Muscle of back (tissue), 11 donors: Measurements from ENCODE around the gene PNPLA3. TPM values are rescaled to one million over a fixed set of nuclear protein-coding genes. Genes with fewer than 3 reads are reported as not detected.

Source experiments
- DNase-seq, 3 donors: peaks; one replicate each; pipeline versions ENCODE4 v3.0.0 to v3.0.0-alpha.2; 2013
- polyA plus RNA-seq, 10 donors: library from polyadenylated mRNA; unstranded; fragments of 120-200 nt; gene quantifications; one replicate each; pipeline ENCODE4 v1.2.1, GENCODE V29; 2013; ENCODE audit not compliant: insufficient read length in 10 of 10

Gene PNPLA3
- polyA plus RNA-seq, 10 donors = 0.21 to 1.1 (median 0.46) TPM

GRCh38 chr22:43991316-43992020 is 67.9 kb downstream of the PNPLA3 start:
- no peak for DNase-seq

GRCh38 chr22:43992331-43992821 is 68.8 kb downstream of the PNPLA3 start:
- DNase-seq = peak in 1 of 3 donors; percentile 9

- peak; percentile 39 to 74 (median 68) for DNase-seq
These were observed 69.6 kb downstream of the PNPLA3 start for GRCh38 chr22:43993072-43993760.

- no peak for DNase-seq
These were observed 70.4 kb downstream of the PNPLA3 start for GRCh38 chr22:43994006-43994405.

GRCh38 chr22:43994416-43994815 is 70.8 kb downstream of the PNPLA3 start:
- DNase-seq = no peak

GRCh38 chr22:43995057-43995685 is 71.6 kb downstream of the PNPLA3 start:
- no peak for DNase-seq

- no peak for DNase-seq
These were observed 72.2 kb downstream of the PNPLA3 start for GRCh38 chr22:43995798-43996169.

GRCh38 chr22:43996170-43996980 is 72.8 kb downstream of the PNPLA3 start:
- DNase-seq = peak in 1 of 3 donors; percentile 16

- DNase-seq = no peak
These were observed 73.3 kb downstream of the PNPLA3 start for GRCh38 chr22:43996981-43997265.

Other genes starting within 250 kb of the PNPLA3 start
- 1 to 10 TPM in 1 of 10 donors, under 1 TPM in 9; 0.61 to 1.3 (median 0.80) TPM for gene EFCAB6, start 111.5 kb upstream of the PNPLA3 start, polyA plus RNA-seq
- 1 to 10 TPM; 1.0 to 3.4 (median 2.2) TPM for gene SULT4A1, start 61.3 kb upstream of the PNPLA3 start, polyA plus RNA-seq
- gene PNPLA5, start 31.8 kb upstream of the PNPLA3 start, polyA plus RNA-seq = under 1 TPM in 1 of 10 donors, not detected in 9; 0.08 TPM
- gene SAMM50, start 31.6 kb downstream of the PNPLA3 start, polyA plus RNA-seq = 10 to 100 TPM; 44.7 to 56.9 (median 53.1) TPM
- 10 to 100 TPM; 31.4 to 42.7 (median 39.0) TPM for gene PARVB, start 100.5 kb downstream of the PNPLA3 start, polyA plus RNA-seq